Measurements from ENCODE around the gene ITGB1BP1.

GRCh38 chr2:9360110-9360509, 63.2 kb downstream of the ITGB1BP1 start:
- TF ChIP-seq CTCF (IDR thresholded peaks at IDR 0.05) (no peak), POLR2A (IDR thresholded peaks at IDR 0.05) (no peak)
